Retina (tissue), 1 donor: Measurements from ENCODE around the gene CYTH1.
"Not testable (repeated sequence)": the region's sequence is repeated elsewhere in the genome, so short reads cannot be mapped to it uniquely, and the experiment has no call there.

Experiments
- DNase-seq: peaks from one replicate; pipeline ENCODE4 v3.0.0-alpha.2; 2016

The CYTH1 gene

DNA sequence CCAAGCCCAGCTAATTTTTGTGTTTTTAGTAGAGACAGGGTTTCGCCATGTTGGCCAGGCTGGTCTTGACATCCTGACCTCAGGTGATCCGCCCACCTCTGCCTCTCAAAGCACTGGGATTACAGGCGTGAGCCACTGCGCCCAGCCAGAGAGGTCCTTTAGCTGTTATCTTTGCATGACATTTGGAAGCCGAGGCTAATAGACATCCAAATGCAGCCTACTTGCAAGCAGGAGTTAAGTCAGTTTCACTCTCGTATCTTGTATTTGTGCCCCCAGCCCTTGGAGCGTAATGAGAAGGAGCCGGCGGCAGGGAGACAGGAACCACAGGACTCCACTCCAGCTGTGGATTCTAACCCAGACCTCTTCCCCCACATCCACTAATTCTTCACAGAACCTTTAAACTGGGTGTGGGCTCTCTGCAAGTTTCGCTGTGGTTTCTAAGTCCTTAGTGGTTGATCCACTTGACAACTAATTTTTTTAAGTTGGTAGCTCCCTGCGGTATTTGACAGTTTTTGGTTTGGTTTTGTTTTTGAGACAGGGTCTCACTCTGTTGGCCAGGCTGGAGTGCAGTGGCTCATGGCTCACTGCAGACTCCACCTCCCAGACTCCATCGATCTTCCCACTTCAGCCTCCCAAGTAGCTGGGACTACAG is 3.1 kb upstream of the CYTH1 start:
- no peak for DNase-seq

DNA sequence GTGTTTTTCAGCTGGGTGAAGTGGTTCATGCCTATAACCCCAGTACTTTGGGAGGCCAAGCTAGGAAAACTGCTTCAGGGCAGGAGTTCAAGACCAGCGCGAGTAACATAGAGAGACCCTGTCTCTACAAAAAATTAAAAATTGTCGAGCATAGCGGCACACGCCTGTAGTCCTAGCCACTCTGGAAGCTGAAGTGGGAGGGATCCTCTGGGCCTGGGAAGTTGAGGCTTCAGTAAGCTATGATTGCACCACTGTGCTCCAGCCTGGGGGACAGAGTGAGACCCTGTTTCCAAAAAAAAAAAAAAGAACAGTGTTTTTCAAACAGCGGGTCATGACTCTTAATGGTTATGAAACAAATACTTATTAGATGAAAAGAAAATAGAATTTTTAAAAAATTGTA is 2.3 kb upstream of the CYTH1 start:
- DNase-seq = no peak

GRCh38 chr17:78783711-78784324 is 1.7 kb upstream of the CYTH1 start:
- no peak for DNase-seq

DNA sequence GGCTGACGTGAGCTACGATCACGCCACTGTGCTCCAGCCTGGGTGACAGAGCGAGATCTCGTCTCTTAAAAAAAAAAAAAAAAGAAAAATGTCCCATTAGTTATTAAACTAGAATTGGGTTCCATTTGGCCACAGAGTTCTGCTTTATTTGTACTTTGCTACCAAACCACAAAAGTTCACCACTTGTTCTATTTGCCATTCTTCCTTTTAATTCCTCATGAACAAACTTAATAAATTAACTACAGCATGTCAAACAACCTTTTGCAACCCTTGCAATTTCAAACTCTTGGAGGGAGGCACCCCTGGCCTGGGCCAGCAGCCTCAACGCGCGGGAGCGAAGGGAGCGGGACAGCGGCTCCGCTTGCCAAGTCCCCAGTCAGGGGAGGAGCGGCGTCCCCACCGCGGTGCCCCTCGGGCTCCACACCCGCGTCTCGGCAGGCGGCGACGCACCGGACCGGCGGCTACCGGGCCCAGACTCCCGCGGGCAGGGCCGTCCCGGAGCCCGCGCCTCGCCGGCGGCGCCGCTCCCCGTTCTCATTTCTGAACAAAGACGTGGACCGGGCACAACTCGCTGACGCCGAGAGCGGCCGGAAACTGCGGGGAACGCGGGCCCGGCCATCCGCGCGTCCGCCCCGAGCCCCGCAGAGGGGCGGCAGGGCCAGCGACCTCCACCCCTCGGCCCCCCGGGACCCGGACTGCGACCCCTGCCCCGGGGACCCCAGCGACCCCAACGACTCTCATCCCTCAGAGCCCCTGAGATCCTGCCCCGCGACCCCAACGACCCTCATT is 775 bp downstream of the CYTH1 start:
- peak; percentile 48 for DNase-seq

DNA sequence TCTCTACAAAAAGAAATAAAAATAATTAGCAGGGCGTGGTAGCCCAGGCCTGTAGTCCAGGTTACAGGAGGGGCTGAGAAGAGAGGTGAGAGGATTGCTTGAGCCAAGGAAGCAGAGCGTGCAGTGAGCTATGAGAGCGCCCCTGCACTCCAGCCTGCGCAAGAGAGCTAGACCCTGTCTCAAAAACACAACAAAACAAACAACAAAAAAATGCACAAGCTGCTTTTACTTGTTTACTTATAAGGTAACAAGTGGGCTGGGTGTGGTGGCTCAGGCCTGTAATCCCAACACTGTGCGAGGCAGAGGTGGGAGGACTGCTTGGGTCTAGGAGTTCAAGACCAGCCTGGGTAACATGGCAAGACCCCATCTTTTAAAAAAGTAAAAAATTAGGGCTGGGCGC is 1.7 kb downstream of the CYTH1 start:
- DNase-seq = no peak

- no peak for DNase-seq
Observed at GRCh38 chr17:78779850-78780249, 2.2 kb downstream of the CYTH1 start.

DNA sequence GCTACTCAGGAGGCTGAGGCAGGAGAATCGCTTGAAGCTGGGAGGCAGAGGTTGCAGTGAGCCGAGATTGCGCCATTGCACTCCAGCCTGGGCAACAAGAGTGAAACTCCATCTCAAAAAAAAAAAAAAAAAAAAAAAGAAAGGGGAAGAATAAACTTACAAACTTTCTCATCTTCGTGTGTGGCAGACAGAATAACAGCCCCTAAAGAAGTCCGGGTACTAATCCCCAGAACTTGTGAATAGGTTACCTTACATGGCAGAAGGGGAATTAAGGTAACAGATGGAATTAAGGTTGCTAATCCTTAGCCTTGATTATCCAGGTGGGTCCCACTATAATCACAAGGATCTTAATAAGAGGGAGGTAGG is 2.8 kb downstream of the CYTH1 start:
- DNase-seq = not testable (repeated sequence)

- no peak for DNase-seq
Observed at GRCh38 chr17:78777881-78778280, 4.2 kb downstream of the CYTH1 start.

- DNase-seq = no peak
Observed at GRCh38 chr17:78774956-78775571, 7.0 kb downstream of the CYTH1 start.

DNA sequence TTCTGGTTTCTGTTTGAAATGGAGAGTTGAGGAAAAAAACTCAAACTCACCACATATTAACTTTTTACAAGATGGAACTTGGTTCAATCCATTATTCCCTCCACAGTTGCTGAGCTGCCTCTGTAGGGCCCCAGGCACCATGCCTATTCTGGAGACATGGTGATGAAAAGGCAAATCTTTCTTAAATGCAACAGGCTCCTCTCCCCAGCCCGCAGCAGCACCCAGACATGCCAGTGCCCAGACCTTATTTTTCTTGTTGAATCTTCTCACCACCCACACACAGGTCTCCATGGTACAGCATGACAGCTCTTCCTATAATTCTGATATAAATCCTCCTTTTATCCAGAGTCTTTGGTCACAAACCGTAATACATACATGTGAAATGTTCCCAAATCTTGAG is 7.6 kb downstream of the CYTH1 start:
- no peak for DNase-seq

DNA sequence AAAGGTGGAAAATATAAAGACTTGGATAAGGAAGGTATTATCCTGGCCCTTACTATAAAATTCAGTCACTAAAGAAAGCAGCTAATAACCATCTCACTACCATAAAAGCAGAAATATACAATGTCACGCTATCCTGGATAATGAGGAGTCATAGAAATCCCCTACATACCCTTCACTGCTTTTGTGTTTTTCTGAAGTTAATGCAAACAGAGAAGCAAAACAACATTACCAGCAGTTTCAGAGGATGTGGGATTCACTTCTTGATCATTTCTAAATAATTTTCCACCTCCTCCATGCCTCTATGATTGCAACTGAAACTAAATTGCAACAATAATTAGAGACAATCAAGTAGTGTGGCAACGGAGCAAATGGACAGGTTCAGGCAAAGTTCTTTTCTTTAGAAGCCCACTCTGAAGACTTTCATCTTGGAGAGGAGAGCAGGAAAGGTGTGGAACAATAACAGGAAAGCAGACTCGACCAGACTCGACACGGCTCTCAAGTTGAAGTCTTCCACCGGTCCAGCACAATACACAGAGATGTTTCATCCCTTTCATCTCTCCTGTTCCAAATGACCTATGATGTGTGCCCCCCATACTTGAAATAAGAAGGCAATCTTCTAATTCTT is 10.2 kb downstream of the CYTH1 start:
- DNase-seq = no peak

GRCh38 chr17:78769196-78769773 is 12.8 kb downstream of the CYTH1 start:
- DNase-seq = no peak

DNA sequence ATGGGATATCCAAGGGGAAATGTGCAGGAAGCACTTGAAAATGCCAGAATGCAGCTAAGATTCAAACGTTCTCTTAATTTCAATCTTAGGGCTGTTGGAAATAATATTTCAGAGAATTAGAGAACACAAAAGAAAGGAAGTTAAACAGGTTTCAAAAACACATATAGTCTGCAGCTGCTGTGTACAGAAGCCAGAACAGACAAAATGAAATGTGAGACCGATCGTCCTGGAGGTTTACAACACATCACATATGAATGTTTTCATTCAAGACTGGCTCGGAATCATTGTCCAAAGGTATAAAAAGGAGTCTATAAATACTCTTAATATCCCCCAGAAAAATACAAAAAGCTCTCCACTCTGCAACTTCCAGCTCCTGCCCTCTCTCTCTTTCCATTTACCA is 14.3 kb downstream of the CYTH1 start:
- no peak for DNase-seq

GRCh38 chr17:78766743-78767294 is 15.3 kb downstream of the CYTH1 start:
- DNase-seq = no peak

GRCh38 chr17:78766225-78766624 is 15.8 kb downstream of the CYTH1 start:
- no peak for DNase-seq

DNA sequence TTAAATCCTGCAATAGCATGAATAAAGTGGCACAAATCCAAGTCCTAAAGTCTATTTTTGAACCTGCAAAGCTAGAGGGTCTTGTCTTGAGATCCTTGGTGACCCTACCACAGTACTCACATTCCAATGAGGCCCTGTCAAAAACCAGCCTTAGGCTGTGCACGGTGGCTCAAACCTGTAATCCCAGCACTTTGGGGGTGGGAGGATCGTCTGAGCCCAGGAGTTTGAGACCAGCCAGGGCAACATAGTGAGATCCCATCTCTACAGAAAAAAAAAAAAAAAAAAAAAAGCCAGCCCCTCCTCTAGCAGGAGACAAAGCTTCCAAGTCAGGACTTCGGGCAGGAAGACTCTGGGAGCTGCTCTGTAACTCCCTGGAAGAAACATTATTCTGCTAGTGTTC is 16.3 kb downstream of the CYTH1 start:
- no peak for DNase-seq

DNA sequence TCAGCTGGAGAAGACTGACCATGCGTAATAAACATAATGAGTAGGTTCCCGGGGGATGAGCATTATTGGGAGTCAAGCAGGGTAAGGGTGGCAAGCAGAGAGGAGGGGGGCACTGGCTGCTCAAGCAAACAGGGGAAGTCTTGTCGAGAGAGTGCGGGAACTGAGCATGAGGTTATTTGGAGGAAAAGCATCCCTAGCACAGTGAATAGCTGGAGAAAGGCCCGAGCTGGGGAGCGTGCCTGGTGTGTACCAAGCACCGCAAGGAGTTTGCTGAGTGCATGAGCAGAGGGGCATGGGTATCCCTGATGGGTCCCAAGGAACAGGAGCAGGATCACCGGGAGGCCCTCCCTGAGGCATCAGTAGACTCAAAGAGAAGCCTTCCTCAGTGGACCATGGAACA is 17.2 kb downstream of the CYTH1 start:
- DNase-seq = peak; percentile 22

GRCh38 chr17:78763561-78763960 is 18.5 kb downstream of the CYTH1 start:
- no peak for DNase-seq

- DNase-seq = no peak
Observed at GRCh38 chr17:78761789-78762406, 20.2 kb downstream of the CYTH1 start.

- DNase-seq = no peak
Observed at GRCh38 chr17:78759969-78760352, 22.1 kb downstream of the CYTH1 start.

DNA sequence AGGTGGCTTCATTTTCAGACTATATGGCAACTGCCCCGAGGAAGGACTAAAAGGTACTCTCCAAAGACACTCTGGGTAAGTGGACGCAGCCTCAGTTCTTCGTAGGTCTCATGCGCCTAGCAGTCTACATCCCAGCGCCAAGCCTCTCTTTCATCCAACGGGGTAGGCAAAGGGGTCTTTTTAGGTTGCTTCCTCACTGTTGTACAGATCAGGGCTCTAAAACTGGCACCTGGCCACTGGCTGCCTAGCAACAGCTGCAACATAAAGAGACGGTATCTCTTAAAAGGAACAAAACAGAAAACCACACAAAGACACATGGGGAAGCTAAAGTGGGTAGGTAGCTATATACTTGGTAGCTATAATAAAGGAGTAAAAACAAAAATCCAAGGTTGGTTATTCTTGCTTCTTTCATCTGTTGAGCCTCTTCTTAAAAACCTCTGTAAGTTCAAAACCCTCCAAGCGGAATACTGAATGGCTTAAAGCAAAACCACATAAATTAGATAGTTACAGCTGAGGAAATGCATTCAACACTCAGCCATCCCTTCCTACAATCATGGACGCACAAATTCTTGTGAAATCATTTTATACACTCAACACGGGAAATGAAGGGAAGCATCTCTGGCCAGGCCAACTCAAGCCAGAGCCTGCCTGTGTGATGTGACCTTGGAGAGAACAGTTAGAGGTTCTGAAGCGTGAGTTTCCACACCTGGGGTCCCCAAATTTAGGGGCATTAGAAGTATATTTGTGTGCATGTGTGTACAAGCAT is 22.7 kb downstream of the CYTH1 start:
- no peak for DNase-seq
